ENCODE measurements around the gene SWI5. TPM values are rescaled to one million over a fixed set of nuclear protein-coding genes. Genes with fewer than 3 reads are reported as not detected.

SWI5 gene
- total and polyA plus RNA-seq, 7 donors: 18.0 to 35.7 (median 24.1) TPM

- Histone ChIP-seq H3K4me1 (peaks cover 0 to 27% (median 25%) of the 10 kb centered on the region in 4 donors), H3K27me3 (no peaks in the 10 kb centered on the region), H3K36me3 (peaks cover 8 to 50% (median 20%) of the 10 kb centered on the region in 4 donors), H3K27ac (no peak overlapping the region), H3K4me3 (no peak overlapping the region), H3K9me3 (no peaks in the 10 kb centered on the region)
- 96 to 97% methylated on average over 1 of the region's 1 CpG for whole genome bisulfite sequencing, 2 donors
- TF ChIP-seq CTCF (IDR thresholded peaks at IDR 0.05) (no peak), POLR2AphosphoS5 (IDR thresholded peaks at IDR 0.05) (no peak), POLR2A (IDR thresholded peaks at IDR 0.05) (no peak), EP300 (IDR thresholded peaks at IDR 0.05) (no peak)
- intact Hi-C loops (cut with DNase I): loop anchor here (5.0 kb wide), 1 partner anchor 47 kb away; the partner anchor contains the start of genes GOLGA2 and SWI5
- DNase-seq: no peak
Measured at GRCh38 chr9:128324401-128324800, 48.3 kb downstream of the SWI5 start.

GRCh38 chr9:128325629-128326028 is 49.6 kb downstream of the SWI5 start:
- H3K27me3 ChIP-seq: no peaks in the 10 kb centered on the region
- H3K36me3 ChIP-seq: peaks cover 8 to 55% (median 20%) of the 10 kb centered on the region in 4 donors
- H3K4me3 ChIP-seq: no peak overlapping the region
- peaks cover 0 to 27% (median 25%) of the 10 kb centered on the region in 4 donors for H3K4me1 ChIP-seq
- H3K9me3 ChIP-seq: no peaks in the 10 kb centered on the region
- no peak for DNase-seq
- intact Hi-C loops (cut with DNase I): no loop called here
- TF ChIP-seq CTCF (IDR thresholded peaks at IDR 0.05): no peak
- TF ChIP-seq EP300 (IDR thresholded peaks at IDR 0.05): no peak
- WGBS, 2 donors: 90% methylated on average over 13 of the region's 13 CpGs
- no peak overlapping the region for H3K27ac ChIP-seq

- TF ChIP-seq EP300 (IDR thresholded peaks at IDR 0.05) (no peak), CTCF (IDR thresholded peaks at IDR 0.05) (no peak), POLR2A (IDR thresholded peaks at IDR 0.05) (no peak)
- Histone ChIP-seq H3K9me3 (no peaks in the 10 kb centered on the region), H3K4me3 (no peak overlapping the region), H3K36me3 (peaks cover 0 to 40% (median 3%) of the 10 kb centered on the region in 4 donors), H3K4me1 (no peaks in the 10 kb centered on the region), H3K27ac (no peak overlapping the region), H3K27me3 (no peaks in the 10 kb centered on the region)
- WGBS, 2 donors: 88 to 89% methylated on average over 11 of the region's 11 CpGs
- DNase-seq: no peak
- intact Hi-C loops (cut with DNase I): no loop called here
Measured at GRCh38 chr9:128333451-128333869, 57.4 kb downstream of the SWI5 start.

GRCh38 chr9:128335161-128335560 is 59.1 kb downstream of the SWI5 start:
- WGBS, 2 donors: 89 to 90% methylated on average over 7 of the region's 7 CpGs
- DNase-seq: no peak
- Histone ChIP-seq H3K36me3 (peaks cover 0 to 27% (median 3%) of the 10 kb centered on the region in 4 donors), H3K27ac (no peak overlapping the region), H3K9me3 (no peaks in the 10 kb centered on the region), H3K4me3 (no peak overlapping the region), H3K4me1 (peaks cover 0 to 5% (median 2%) of the 10 kb centered on the region in 4 donors), H3K27me3 (no peaks in the 10 kb centered on the region)
- TF ChIP-seq CTCF (IDR thresholded peaks at IDR 0.05): no peak
- no peak for TF ChIP-seq EP300 (IDR thresholded peaks at IDR 0.05)
- TF ChIP-seq POLR2A (IDR thresholded peaks at IDR 0.05): no peak
- intact Hi-C loops (cut with DNase I): no loop called here

GRCh38 chr9:128335914-128336313 is 59.8 kb downstream of the SWI5 start:
- no peak overlapping the region for H3K4me3 ChIP-seq
- no peaks in the 10 kb centered on the region for H3K9me3 ChIP-seq
- DNase-seq: no peak
- H3K27me3 ChIP-seq: no peaks in the 10 kb centered on the region
- WGBS, 2 donors: 92 to 95% methylated on average over 2 of the region's 2 CpGs
- H3K27ac ChIP-seq: no peak overlapping the region
- intact Hi-C loops (cut with DNase I): no loop called here
- peaks cover 0 to 8% (median 5%) of the 10 kb centered on the region in 4 donors for H3K4me1 ChIP-seq
- peaks cover 0 to 27% (median 3%) of the 10 kb centered on the region in 4 donors for H3K36me3 ChIP-seq
- TF ChIP-seq EP300 (IDR thresholded peaks at IDR 0.05) (no peak), POLR2AphosphoS5 (IDR thresholded peaks at IDR 0.05) (no peak), POLR2A (IDR thresholded peaks at IDR 0.05) (no peak), CTCF (IDR thresholded peaks at IDR 0.05) (no peak)
